ENCODE measurements around the gene GADL1.

DNA sequence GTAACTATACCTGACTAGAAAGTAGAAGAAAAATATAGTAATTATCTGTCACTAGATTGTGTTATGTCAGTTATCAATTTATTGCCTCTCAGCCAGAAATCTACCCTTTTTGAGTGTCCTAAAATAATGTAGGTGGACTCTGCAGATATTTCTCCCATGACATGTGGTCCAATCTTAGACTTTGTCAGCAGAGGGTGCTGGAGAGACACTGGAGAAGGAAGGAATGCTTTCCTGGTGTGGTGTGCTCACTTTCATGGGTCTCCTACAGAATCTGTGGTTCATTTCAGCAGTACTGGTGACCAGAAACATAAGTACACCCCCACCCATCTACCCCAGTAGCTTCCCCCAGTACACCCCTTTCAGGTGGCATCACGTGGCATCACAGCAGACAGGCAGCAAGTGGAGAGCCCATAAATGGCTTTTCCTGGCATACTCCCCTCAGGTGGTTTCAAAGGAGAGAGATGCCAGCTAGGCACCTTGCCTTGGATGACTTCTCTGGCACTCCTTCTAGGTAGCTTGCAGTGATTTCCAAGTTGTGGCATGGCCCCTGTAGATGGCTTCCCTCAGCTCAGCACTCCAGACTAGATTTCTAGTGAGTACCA is 114.7 kb downstream of the GADL1 start:
- no peak for TF ChIP-seq EZH2 (IDR thresholded peaks at IDR 0.05; ENCODE audit: insufficient read depth, poor library complexity, severe bottlenecking)
- TF ChIP-seq EZH2phosphoT487 (IDR thresholded peaks at IDR 0.05; ENCODE audit: insufficient read depth, low read depth), result no peak
